PC-3 (cell line): ENCODE data around the gene ABCB4. TPM values are rescaled to one million over a fixed set of nuclear protein-coding genes. Genes with fewer than 3 reads are reported as not detected.

ENCODE experiments used
- ATAC-seq: fragments of 200-7000 bp; cut with Tn5 transposase; 2 replicates; pipeline ENCODE4 v1.9.1; 2020; ENCODE audit warnings: mild to moderate bottlenecking, moderate library complexity
- BruUV-seq: library from RNA; stranded (reverse); fragments of 400-500 nt; replicated peaks from 2 replicates; lab custom pipeline; 2021; lab: Mats Ljungman, UMichigan
- CTCF ChIA-PET: fragments of 300-600 bp; sonication (Branson Sonifier 250); formaldehyde crosslinking; loops from one replicate; lab custom pipeline; 2022; ENCODE audit warnings: antibody characterized with exemption; lab: Charles Lee
- POLR2A ChIA-PET: fragments of 300-600 bp; sonication (Branson Sonifier 250); formaldehyde crosslinking; loops from one replicate; lab custom pipeline; 2022; ENCODE audit warnings: antibody characterized with exemption; ENCODE audit not compliant: unreplicated experiment; lab: Charles Lee
- DNase-seq: peaks from one replicate; pipeline ENCODE4 v3.0.0-alpha.2; 2015
- H2AFZ ChIP-seq: fragments of 300-600 bp; sonication (generic); 2 replicates; pipeline ENCODE4 v1.6.0; 2016; ENCODE audit warnings: antibody characterized with exemption, low read length
- H3F3A ChIP-seq: fragments of 300-600 bp; sonication (generic); one replicate; pipeline ENCODE4 v1.6.0; 2017; ENCODE audit warnings: antibody characterized with exemption, low read length, control low read depth, mild to moderate bottlenecking; ENCODE audit not compliant: unreplicated experiment
- H3K27ac ChIP-seq: fragments of 300-600 bp; sonication (generic); 2 replicates; pipeline ENCODE4 v1.5.1; 2016; ENCODE audit warnings: mild to moderate bottlenecking, low read length
- H3K27me3 ChIP-seq: fragments of 300-600 bp; sonication (generic); 2 replicates; pipeline ENCODE4 v1.6.1; 2016; ENCODE audit warnings: low read length, mixed read lengths
- H3K36me3 ChIP-seq: fragments of 300-600 bp; sonication (generic); 2 replicates; pipeline ENCODE4 v1.6.1; 2016; ENCODE audit warnings: low read depth, mixed run types, low read length, mixed read lengths
- H3K4me1 ChIP-seq: fragments of 300-600 bp; sonication (generic); 2 replicates; pipeline ENCODE4 v1.5.1; 2016; ENCODE audit warnings: low read length; ENCODE audit not compliant: insufficient read depth
- H3K4me2 ChIP-seq: fragments of 300-600 bp; sonication (generic); 2 replicates; pipeline ENCODE4 v1.6.0; 2016; ENCODE audit warnings: low read length
- H3K4me3 ChIP-seq: fragments of 300-600 bp; sonication (generic); 2 replicates; pipeline ENCODE4 v1.5.1; 2016; ENCODE audit warnings: mild to moderate bottlenecking, low read length, mixed read lengths
- H3K79me2 ChIP-seq: fragments of 300-600 bp; sonication (generic); 2 replicates; pipeline ENCODE4 v1.6.1; 2017; ENCODE audit warnings: low read length, mixed read lengths
- H3K9ac ChIP-seq: fragments of 300-600 bp; sonication (generic); 2 replicates; pipeline ENCODE4 v1.6.0; 2016; ENCODE audit warnings: mild to moderate bottlenecking, low read length
- H3K9me2 ChIP-seq: fragments of 300-600 bp; sonication (generic); replicated peaks from 2 replicates; pipeline ENCODE4 v1.6.1; 2016; ENCODE audit warnings: mixed run types, low read length, mixed read lengths
- H3K9me3 ChIP-seq: fragments of 300-600 bp; sonication (generic); 2 replicates; pipeline ENCODE4 v1.6.1; 2016; ENCODE audit warnings: low read length, mixed read lengths
- H4K20me1 ChIP-seq: fragments of 300-600 bp; sonication (generic); 2 replicates; pipeline ENCODE4 v1.6.1; 2016; ENCODE audit warnings: low read length, mixed read lengths
- CTCF ChIP-seq: fragments of 300-600 bp; sonication (generic); conservative IDR thresholded peaks from 2 replicates; pipeline ENCODE4 v1.5.1; 2017; ENCODE audit warnings: antibody characterized with exemption, low read depth, mild to moderate bottlenecking, low read length
- EZH2 ChIP-seq: fragments of 300-600 bp; sonication (generic); IDR thresholded peaks from one replicate; pipeline ENCODE4 v1.6.1; 2017; ENCODE audit warnings: antibody characterized with exemption, mild to moderate bottlenecking, low read length; ENCODE audit not compliant: unreplicated experiment
- EZH2phosphoT487 ChIP-seq: fragments of 300-600 bp; sonication (generic); IDR thresholded peaks from 2 replicates; pipeline ENCODE4 v1.6.1; 2018; ENCODE audit warnings: mild to moderate bottlenecking, antibody characterized with exemption, low read length, borderline replicate concordance
- intact Hi-C: fragments of 100-400 bp; cut with micrococcal nuclease; formaldehyde crosslinking; loops from 2 replicates; pipeline ENCODE4 v1.9.0; 2023
- total RNA-seq: library from RNA; depleted of rRNA; stranded (reverse); fragments of >200 nt; gene quantifications from 2 replicates; pipeline ENCODE4 v1.2.3, GENCODE V29; 2014

Gene ABCB4
- total RNA-seq, 1 experiment from 2014 or later, result not detected

DNA sequence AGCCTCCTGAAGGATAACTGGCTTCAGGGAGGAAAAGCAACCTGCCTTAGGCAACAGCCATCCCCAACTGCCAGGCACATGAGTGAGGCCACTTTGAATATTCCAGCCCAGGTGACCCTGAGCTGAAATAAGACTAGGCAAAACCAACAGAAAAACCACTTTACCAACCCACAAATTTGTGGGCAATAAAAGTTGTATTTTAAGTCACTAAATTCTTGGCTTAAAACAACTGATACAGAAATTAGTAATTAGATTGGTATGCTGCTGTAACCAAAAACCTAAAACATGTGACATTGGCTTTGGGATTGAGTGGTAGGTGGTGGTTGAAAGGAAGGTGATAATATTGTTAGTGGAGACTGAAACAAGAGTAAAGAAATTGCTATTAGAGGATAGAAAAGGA lies 39.9 kb downstream of the ABCB4 start:
- DNase-seq (peak; percentile 55), ATAC-seq (peak; percentile 70)
- Histone ChIP-seq H4K20me1 (no peaks in the 10 kb centered on the region), H3K9ac (no peak overlapping the region), H3K4me1 (peaks cover 8% of the 10 kb centered on the region), H3F3A (no peaks in the 10 kb centered on the region), H3K36me3 (no peaks in the 10 kb centered on the region), H3K79me2 (no peaks in the 10 kb centered on the region), H3K27me3 (no peaks in the 10 kb centered on the region), H3K9me2 (no peaks in the 10 kb centered on the region), H3K4me3 (no peak overlapping the region), H3K4me2 (no peak overlapping the region), H3K9me3 (no peaks in the 10 kb centered on the region), H3K27ac (no peak overlapping the region), H2AFZ (no peak overlapping the region)
- ChIA-PET CTCF (interaction anchor here (0.7 kb wide), 1 partner anchor 21 kb away, joined by 6 read pairs; no protein-coding TSS in a partner anchor), POLR2A (no interaction called here)
- TF ChIP-seq CTCF, result no peak
- no peak for TF ChIP-seq EZH2
- TF ChIP-seq EZH2phosphoT487, result no peak
- intact Hi-C loops, result no loop called here
- BruUV-seq, result no TSS peak

GRCh38 chr7:87432536-87432935 lies 42.9 kb downstream of the ABCB4 start:
- Histone ChIP-seq H3K4me3 (no peak overlapping the region), H3K4me1 (peaks cover 8% of the 10 kb centered on the region), H3K4me2 (no peak overlapping the region), H3K79me2 (no peaks in the 10 kb centered on the region), H3K27me3 (no peaks in the 10 kb centered on the region), H3K9me3 (no peaks in the 10 kb centered on the region), H3K9me2 (no peaks in the 10 kb centered on the region), H3K36me3 (no peaks in the 10 kb centered on the region), H2AFZ (no peak overlapping the region), H3K9ac (no peak overlapping the region), H3F3A (no peaks in the 10 kb centered on the region), H4K20me1 (no peaks in the 10 kb centered on the region), H3K27ac (no peak overlapping the region)
- intact Hi-C loops, result no loop called here
- CTCF ChIA-PET, result no interaction called here
- POLR2A ChIA-PET, result no interaction called here
- BruUV-seq, result no TSS peak
- no peak for TF ChIP-seq EZH2phosphoT487
- no peak for TF ChIP-seq EZH2
- TF ChIP-seq CTCF, result no peak
- no peak for DNase-seq
- ATAC-seq, result no peak

DNA sequence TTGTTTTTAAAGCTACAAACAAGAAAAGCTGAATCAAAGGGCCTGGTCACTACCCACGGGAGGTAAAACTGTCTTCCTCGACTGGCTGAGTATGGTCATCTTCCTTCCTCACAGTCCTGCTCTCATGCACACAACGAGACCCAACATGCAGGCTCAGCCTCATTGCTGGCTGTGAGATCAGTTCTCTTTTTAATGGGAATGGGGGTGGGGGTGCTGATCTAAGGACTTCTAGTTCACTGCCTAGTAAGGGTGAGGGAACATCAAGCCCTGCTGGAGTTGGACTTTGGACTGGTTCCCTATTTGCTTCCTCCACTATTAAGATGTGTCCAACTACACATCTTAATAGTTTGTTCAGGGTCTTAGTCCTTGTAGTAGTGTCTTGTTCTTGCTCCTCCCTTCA lies 48.2 kb downstream of the ABCB4 start:
- DNase-seq (no peak), ATAC-seq (no peak)
- intact Hi-C loops, result loop anchor here (10.0 kb wide), 1 partner anchor 458 kb away; no protein-coding TSS in a partner anchor
- TF ChIP-seq EZH2, result no peak
- no peaks in the 10 kb centered on the region for H4K20me1 ChIP-seq
- H3K27ac ChIP-seq, result no peak overlapping the region
- H3K9me3 ChIP-seq, result no peaks in the 10 kb centered on the region
- H3K4me1 ChIP-seq, result no peaks in the 10 kb centered on the region
- H3K9me2 ChIP-seq, result no peaks in the 10 kb centered on the region
- no TSS peak for BruUV-seq
- ChIA-PET POLR2A (interaction anchor here (0.6 kb wide), 1 partner anchor 117 kb away, joined by 7 read pairs; no protein-coding TSS in a partner anchor), CTCF (no interaction called here)
- no peaks in the 10 kb centered on the region for H3K79me2 ChIP-seq
- no peak overlapping the region for H2AFZ ChIP-seq
- H3K4me3 ChIP-seq, result no peak overlapping the region
- H3K36me3 ChIP-seq, result no peaks in the 10 kb centered on the region
- H3F3A ChIP-seq, result no peaks in the 10 kb centered on the region
- H3K4me2 ChIP-seq, result no peak overlapping the region
- H3K9ac ChIP-seq, result no peak overlapping the region
- H3K27me3 ChIP-seq, result peaks cover 27% of the 10 kb centered on the region
